Stimulated activated CD8-positive, alpha-beta memory T cell treated with anti-CD3 and anti-CD28 coated beads, Interleukin-15, amount 100 ng/mL, for 48 hours (primary cell): ENCODE data around the gene C1orf87.

Experiments
- DNase-seq, 2 donors: peaks; one replicate each; pipeline ENCODE4 v3.0.0-alpha.2; 2020; ENCODE audit warnings: low read depth in 2 of 2

The C1orf87 gene, protein sequence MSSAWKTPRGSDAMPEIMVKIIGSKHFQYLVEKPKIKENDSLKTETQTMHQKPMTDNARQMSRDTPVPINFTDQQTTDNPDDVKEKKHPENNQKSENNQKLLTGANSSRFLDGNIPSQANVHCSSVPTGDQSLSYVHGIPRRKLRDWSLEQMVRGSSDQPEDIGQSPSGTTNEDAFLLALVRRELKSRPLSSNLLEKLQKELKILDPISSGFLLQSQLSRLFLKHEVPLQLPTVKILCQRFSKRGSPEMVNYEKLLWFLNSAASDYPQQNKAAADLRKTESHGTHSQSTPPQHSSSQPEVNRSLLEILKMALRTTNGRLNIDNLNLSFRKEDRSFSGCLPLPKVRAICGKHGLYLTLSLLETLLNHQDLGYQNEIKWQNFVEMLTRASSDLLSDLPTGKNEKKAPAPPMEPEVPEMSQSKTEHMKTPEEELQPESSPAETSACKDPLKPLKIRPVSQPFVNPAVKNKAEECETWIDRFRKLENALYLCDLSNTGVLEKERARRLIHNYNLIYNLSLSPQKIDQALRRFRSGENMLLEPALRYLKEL

DNA sequence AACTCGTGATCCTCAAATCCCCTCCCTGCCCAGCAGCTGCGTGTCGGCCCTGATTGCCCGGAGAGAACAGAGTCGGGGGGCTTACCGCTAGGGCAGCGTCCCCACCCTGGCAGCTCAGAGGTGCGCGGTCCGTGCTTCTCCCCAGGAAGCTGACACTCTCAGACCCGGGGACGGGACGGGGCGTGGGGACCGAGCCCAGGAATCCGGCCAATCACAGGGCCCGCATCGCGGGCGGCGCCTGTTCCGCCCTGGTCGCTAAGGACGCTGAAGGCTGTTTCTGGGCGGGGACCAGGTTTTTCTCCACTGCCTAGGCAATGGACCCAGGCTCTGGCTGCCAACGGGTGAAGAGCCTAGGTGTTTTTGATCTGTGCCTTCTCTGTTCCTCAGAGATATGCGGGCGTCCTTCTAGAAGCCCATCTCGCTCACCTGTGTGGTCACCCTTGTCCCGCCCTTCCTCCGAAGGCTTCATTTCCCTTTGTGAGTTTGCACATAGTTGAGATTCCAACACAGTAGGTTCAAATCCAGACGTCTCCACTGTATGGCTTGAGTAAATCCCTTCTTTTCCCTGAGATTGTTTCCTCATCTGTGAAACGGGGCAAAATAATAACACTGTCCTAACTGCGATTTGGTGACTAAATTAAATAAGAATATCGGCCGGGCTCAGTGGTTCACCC, at the start of gene C1orf87:
C1orf87 (minus strand) TSS at position 166 of the 674 bp plus-strand sequence. CDS start 1,127 bp downstream, outside the sequence.
- no peak for DNase-seq

DNA sequence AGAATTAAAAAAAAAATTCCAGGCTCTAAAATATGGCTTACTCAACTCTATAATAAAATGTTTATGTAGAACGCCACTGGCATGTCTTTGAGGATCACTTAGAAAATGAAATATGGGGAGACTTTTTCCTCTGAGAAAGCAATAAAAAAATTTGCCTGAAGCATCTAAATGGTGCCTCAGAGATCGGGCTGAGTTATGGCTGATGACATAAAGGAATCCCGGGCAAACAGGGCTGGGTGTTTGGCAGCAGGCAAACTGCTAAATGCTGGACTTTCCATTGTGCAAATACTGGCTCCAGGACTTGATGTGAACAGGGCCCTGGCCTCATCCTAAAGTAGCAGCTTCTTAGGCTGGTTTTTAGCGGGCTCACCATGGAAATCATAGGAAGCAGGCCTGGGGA, 44.5 kb upstream of the C1orf87 start:
- no peak for DNase-seq

DNA sequence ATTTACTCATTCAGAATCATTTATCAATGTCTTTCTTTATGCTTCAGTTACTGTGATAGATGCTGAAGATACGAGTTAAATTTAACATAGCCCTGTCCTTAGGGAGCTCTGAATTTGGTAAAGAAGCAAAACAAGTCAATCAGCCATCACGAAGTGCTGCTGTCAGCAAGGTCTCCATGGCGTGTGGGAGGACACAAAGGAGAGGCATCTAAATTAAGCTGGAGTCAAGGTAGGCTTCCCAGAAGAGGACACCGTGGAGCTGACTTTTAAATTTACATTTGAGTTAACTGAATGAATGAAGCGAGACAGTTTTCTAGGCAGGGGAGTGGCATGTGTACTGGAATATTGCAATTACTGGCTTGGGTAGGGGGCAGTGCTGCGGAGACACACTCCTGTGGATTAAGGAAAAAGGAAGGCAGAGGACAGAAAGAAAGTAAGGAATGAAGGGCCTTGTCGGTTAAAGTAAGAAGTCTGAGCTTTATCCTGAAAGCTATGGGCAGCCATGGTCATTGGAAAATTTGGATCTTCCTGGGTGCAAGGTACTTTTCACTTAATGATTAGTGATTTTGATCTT, 41.3 kb upstream of the C1orf87 start:
- DNase-seq = no peak

DNA sequence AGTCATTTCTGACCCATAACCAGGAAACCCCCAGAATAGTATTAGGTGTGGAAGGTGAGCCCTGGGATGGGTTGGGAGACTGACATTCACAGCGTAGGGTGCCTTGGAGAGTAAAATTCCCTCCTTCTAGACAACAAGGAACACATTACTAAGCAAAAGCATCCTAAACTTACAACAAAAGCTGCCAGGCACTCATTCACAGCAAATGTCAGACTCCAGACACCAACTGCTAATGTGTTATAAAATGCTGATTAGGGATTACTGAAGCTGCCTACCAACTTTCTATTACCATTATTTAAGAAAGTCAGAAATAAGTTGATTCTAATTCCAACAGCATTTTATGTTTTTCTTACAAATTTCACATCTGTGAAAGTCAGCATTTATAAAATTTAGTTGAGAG, 40.0 kb upstream of the C1orf87 start:
- DNase-seq = no peak

DNA sequence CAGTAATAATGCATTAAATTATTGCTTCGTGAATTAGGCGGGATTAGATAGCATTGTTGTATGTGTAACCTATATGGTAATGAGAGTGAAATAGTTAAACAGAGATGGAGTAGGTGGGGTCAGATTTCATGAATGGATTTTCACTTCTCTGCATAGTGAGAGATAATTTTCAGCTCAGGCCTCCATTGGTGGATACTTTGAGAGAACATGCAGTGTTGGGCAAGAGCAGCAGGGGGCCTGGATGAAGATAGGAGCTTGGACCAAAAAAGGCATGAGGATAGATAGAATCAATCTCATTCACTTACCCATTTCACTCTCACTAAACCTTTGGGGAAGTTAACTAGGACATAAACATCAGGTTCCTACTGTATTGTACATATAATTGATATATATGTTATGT, 39.5 kb upstream of the C1orf87 start:
- no peak for DNase-seq

DNA sequence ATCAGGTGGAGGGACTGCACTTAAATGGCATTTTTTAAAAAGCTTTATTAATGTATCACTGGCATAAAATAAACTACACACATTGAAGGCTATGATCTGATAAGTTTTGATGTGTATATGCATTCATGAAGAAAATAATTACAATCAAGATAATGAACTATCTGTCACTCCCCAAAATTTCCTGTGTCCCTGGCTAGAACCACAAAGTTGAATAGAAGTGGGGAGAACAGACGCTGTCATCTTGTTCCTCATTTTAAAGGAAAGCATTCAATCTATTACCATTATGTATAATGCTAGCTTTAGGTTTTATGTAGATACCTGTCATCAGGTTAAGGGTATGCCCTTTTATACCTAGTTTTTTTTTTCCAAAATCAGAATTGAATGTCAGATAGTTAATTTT, 38.1 kb upstream of the C1orf87 start:
- DNase-seq = no peak

DNA sequence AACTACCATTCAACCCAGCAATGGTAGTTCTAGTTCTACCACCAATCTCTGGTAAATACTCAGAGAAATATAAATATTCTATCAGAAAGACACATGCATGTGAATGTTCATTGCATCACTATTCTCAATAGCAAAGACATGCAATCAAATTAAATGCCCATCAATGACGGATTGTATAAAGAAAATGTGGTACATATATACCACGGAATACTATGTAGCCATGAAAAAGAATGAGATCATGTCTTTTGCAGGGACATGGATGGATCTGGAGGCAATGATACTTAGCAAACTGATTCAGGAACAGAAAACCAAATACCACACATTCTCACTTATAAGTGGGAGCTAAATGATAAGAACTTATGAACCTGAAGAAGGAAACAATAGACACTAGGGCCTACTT, 37.5 kb upstream of the C1orf87 start:
- DNase-seq = no peak

DNA sequence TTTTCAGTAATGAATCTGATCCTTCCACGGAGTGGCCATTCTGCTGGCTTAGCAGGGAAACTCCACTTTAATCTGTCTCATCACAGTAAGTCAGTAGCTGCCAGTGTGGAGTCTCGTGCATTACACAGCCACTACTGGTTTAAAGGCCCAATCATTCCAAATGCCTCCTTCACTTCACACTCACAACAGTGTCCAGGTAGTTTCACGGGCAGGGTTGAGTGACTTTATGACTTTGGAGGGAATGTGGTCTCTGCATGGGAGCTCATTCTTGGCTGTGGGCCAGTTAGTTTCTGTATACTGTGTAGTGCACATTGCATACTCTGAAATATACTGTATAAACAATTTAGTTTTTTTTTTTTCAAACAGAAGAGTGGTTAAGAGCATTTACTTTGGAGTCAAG, 34.6 kb upstream of the C1orf87 start:
- no peak for DNase-seq

DNA sequence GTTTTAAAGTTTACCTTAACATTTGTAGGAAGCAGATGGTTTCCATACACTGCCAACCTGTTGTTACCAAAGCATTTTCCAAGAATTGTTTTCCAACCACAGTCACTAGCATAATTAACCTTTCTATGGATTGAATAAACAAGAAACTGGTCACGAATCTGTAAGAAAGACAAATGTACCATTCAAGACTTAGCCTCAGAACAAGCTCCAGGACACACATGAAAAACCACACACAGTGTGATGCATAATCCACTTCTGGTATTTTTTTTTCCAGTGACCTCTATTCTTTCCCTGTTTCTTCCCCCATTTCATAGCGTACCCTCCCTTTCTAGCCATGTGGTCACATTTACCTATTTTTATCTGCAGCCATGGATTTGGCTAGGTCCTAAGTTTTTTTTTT, 29.6 kb upstream of the C1orf87 start:
- DNase-seq = no peak

DNA sequence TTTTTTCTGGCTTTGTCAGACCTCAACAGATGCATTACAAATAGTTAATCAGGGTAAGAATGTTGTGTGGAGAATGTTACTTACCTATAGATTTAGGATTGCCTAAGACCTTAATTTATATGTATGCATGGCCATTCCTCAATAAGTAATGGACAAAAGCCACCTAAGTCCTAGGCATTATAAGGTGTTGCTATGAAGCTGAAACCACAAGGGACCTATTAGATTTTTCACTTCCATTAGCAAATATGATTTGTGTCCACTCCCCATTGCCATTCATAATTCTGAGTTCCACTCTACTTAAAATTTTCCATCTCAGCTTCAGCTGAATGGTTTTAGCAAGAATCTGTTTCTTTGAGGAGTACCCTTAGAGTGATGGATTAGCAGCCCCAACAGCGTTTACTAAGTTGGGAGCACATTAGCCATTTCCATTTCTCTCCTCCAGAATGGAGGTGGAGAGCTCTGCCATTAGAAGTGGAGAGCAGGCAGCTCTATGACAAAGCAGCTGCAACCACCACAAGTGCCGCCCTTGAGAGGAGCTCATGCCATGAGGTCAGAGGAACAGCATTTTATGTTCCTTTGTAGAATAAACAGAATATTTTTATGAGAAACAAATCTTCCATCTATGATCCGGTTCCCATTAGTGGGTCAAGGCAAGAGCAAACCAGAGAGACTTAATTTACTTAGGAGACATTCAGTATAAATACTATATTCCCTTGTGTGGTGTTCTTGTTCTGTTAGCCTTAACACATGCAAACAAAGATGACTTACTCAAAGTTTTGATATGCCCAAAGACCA, 28.9 kb upstream of the C1orf87 start:
- DNase-seq = no peak

DNA sequence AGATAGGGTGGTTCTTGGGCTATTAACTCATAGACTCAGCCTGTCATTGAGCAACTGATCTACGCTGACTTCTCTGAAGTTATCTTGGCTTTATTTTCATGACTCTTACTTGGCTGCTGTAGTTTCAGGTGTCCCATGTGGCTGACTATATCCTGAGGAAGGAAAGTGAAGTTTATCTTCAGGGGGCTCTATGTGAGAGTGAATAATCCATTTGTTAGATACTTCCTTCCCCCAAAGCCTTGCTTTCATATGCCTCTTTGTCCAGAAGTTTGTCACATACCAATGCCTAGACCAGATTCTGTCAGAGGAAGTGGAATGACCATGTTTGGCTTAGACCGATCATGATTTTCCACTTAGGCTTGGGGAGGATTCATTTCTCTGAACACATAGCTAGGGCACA, 27.9 kb upstream of the C1orf87 start:
- DNase-seq = no peak

DNA sequence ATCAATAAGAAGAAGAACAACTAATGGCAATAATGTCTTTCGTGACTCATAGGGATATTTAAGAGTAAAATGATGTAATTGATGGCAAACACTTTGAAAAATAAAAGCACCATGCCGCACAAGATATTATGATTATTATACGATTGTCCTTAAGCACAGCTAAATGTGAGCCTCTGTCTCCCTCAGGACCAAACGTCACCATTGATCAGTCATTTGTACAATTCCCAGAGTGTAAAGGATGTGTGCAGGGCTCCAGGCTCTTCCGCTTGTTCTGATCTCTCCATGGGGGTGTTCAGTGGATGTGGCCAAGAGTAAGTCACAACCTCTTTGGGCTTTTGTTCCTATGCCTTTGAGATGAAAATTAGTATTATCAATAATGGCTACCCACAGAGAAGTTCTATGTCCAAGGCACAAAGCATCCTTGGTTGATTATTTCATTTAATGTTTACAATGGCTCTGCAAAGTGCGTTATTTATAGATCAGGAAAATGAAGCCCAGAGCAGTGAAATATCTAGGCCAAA, 17.7 kb upstream of the C1orf87 start:
- no peak for DNase-seq

DNA sequence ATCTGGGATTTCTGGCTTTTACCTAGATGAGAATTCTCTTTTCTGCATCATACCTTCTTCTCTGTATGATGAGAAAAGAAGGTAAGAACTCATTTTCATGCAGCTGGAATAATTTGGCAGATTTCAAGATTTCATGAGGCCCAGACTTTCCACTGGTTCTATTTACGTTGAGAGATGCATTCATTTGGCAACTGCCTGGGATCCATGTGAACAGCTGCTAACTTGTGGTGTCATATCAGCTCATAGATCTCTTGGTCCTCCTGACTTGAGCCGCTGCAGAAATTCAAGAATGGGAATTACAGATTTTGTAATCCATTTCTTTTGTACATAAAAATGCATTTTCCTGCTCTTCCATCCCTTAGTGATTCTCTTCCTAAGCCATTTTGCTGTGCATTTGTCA, 17.1 kb upstream of the C1orf87 start:
- no peak for DNase-seq

DNA sequence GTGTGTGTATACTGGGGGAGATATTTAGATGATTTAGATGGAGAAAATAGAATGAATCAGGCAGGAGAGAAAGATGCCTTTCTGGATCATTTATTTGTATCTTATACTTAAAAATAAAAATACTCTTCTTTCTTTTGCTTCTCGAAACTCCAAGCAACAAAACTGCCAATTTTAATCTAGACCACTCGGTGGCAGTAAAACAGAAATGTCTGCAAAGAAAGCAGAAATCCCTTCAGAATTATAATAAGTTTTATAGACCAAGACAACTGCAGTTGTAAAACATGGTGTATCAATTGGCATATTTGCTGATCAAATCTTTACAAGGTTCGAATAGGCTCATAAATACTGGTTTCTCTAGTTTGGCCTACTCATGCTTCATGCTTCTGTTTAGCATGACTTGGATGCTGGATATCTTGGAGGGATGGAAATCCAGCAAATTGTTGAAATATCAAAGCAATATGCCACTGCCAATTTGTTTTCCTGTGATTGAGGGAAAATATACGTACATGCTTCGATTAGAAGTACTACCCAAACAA, 15.1 kb upstream of the C1orf87 start:
- DNase-seq = no peak

DNA sequence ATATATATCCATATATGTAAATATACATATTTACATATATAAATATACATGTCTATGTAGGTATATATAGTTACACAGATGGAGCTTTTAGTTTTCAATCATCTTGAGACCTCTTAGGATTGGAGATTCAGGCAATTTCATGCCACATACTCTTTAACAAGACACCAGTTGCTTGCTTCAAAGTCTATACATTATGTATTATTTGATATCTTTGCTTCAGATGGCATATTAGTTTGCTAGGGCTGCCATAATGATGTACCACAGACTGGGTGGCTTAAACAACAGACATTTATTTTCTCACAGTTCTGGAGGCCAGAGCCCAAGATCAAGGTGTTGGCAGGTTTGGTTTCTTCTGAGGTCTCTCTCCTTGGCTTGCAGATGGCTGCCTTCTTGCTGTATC, 14.1 kb upstream of the C1orf87 start:
- DNase-seq = no peak

DNA sequence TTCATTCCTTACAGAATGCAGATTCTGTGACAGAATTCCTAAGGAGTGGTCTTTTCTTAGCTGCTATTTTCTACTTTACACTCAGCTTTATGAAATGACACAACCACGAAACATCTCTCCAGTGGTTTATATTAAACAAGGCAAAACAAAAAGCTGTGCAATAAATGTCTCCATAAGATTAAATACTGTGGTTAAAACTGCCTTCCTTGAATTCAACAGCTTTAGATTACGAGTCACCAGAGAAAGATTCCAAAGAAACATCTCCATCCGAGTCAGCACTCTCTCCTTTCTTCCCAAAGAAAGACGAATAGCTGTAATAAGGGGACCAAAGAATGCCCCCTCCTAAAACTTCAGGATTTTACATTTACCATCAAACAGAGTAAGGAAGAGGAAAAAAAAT, 4.6 kb upstream of the C1orf87 start:
- DNase-seq = no peak

DNA sequence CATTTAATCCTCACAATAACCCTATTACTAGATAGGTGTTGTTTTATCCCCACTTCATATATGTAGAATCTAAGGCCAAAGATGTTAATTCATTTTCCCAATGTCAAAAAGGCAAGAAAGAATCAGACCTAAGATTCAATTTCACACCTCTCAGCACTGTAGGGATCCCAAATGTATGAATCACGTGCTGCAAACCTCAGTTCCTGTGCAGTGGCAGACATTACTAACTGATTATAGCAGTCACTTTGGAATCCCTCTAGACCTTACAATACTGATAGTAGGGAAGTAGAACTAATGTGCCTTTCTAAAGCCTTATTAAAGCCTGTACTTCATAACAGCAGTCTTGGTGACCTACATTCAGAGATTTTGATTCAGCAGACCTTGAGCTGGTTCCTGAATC, 2.3 kb downstream of the C1orf87 start:
- DNase-seq = no peak

DNA sequence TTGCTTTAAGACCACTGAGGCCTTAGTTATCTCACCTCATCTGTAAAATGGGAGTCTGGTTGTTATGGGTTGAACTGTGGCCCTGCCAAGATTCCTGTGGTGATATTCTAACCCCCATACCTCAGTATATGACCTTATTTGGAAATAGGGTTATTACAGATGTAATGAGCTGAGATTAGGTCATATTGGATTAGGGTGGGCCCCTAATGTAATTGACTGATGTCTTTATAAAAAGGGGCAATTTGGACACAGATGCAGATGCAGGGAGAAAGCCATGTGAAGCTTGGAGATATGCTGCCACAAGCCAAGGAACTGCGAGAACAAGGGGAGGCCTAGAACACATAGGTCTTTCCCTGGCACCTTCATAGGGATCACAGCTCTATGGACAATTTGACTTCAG, 3.9 kb downstream of the C1orf87 start:
- DNase-seq = no peak

DNA sequence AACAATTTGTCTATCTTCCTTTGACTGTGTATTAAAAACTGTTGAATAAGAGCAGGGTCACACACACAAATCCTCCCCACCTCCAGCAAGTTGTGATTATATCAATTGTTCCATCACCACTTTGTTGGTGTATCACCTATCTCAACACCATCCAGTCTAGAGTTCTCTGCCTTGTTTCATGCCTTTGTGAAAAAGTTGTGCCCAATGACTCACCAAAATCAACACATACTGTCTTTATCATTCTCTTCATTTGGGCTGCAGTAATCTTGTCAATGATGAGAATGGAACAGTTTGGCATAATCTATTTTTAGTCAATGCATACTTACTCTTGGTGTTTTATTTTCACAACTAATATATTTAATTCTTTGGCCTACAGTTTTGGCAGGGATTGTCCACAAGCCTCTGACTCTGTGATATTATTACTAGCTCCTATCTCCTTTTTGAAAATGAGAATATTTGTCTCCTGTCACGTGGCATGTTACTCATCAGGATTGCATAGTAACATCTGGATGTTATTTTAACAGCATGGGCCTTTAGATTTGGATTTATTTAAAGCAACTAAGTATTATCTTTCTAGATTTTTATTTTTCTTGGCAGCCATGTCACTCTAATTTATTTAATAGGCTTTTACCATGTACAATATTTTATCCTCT, 5.1 kb downstream of the C1orf87 start:
- no peak for DNase-seq

DNA sequence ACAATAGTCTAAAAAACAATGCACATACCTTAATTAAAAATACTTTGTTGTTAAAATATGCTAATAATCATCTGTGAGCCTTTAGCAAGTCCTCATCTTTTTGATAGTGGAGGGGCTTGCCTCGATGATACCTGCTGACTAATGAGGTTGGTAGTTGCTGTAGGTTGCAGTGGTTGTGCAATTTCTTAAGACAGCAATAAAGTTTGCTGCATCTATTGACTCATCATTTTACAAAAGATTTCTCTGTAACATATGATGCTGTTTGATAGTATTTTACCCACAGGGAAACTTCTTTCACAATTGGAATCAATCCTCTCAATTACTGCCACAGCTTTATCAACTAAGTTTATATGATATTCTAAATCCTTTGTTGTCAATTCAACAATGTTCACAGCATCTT, 7.6 kb downstream of the C1orf87 start:
- no peak for DNase-seq

DNA sequence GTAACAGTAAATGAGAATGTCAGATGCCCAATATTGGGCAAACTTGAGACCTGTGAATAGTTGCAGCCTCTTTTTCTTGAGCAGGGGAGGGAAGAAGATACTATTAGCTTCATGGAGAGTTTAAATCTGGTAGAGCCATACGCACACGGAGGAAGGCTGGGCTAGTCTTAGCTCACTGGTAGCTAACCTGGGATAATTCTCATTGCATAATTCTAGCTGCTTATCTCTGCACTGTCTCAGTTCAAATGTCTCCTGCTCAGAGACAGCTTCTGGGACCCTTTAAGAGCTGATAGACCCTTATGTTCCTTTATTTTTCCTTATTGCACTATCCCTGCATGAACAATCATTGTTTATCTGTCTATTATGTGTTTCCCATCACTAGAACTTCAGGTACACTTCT, 8.4 kb downstream of the C1orf87 start:
- DNase-seq = no peak
